ENCODE data around the gene PYY.
"Not testable (repeated sequence)": the region's sequence is repeated elsewhere in the genome, so short reads cannot be mapped to it uniquely, and the experiment has no call there.

Gene PYY

DNA sequence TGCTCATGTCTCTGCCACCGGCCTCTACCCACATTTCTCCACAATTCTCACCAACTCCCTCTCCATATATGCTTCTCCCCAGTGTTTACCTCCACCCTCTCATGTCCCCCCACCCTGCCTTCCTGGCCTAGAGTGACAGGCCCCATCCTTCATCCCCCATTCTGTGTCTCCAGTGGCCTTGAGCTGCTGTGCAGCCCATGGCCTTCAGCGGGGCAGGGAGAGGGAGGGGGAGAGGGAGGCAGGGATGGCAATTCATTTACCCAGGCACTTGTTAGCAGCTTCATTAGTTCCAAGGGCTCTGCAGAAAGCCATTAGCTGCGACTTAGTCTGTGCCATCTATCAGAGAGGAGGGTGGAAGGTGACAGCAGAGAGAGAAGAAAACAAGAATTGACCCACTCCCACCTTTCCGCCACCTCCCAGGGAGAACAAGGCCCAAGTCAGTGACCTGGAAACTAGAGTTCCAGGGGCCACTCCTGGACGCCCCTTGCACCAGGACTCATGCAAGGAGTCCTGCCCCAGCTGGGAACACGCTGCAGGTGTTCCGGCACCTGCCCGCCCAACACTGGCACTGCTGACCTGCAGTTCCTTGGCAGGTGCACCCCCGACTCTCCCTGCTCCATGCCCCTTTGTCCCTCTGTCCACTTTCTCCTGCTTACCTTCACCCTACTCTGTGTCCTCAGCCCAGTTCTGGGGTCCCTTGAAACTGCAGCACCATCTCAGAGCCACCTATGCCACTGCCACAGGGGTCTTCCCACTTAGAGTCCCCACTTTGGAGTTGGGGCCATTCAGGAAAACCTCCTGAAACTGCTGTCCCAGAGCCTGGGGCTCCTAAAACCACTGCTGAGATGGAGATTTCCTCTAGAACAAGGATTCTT lies 23.5 kb upstream of the PYY start:
- DNase-seq, result no peak

DNA sequence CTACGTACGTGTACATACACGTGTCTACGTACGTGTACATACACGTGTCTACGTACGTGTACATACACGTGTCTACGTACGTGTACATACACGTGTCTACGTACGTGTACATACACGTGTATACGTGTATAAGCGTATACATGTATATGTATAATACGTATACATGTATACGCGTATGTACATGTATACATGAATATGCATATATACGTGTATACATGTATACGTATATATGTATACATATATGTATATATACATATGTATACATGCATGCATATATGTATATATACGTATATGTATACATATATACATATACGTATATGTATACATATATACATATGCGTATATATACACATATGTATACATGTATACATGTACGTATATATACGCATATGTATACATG lies 22.2 kb upstream of the PYY start:
- DNase-seq, result no peak

DNA sequence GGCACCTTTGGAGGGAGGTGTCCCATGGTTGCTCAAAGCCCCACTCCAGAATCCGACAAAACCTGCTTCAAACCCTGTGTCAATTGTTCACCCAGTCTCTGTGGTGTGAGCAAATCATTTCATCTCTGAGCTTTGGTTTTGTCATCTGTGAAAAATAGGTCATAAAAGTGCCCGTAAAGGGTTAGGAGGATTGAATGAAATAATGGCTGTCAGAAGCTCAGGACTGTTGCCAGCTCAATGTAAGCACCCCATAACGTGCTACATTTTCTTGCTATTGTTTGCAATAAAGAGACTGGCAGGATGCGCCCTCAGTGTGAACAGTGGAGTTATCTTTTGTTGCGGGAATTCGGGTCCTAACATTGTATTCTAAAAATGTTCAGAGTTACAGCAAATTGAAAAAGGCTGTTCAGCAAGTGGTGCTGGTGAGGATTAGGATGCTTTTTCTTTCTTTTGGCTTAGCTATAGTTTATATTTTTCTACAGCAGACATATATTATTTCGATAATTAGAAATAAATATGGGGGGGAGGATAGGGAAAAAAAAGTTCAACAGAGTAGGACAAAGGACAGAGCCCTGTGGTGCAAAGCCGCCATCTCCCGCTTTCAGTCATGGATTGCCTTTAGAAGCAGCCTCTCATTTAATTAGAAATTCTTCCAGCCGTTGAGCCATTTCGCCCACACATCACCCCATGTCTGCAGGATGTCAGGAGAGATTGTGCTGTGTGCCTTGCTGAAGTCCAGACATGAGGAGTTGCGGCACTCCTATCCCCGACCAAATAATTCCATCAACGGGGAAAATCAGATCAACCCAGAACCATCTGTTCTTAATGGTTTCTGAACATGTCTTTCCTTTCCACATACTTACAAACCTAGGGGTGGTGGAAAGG lies 20.9 kb upstream of the PYY start:
- no peak for DNase-seq

DNA sequence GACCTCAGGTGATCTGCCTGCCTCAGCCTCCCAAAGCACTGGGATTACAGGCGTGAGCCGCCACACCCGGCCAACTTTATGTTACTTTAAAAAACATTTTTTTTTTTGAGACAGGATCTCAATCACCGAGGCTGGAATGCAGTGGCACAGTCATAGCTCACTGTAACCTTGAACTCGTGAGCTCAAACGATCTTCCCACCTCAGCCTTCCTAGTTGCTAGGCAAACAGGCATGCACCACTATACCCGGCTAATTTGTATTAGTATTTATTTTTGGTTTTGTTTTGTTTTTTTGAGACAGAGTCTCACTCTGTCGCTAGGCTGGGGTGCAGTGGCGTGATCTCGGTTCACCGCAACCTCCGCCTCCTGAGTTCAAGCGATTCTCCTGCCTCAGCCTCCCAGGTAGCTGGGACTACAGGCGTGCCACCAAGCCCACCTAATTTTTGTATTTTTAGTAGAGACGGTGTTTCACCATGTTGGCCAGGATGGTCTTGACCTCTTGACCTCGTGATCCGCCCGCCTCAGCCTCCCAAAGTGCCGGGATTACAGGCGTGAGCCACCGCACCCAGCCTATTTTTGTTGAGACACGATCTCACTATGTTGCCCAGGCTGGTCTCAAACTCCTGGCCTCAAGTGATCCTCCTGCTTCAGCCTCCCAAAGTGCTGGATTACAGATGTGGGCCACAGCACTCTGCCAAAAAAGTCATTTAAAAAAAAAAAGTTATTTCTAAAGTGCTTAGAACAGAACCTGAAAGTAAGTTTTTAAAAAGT lies 18.9 kb upstream of the PYY start:
- DNase-seq, result not testable (repeated sequence)

DNA sequence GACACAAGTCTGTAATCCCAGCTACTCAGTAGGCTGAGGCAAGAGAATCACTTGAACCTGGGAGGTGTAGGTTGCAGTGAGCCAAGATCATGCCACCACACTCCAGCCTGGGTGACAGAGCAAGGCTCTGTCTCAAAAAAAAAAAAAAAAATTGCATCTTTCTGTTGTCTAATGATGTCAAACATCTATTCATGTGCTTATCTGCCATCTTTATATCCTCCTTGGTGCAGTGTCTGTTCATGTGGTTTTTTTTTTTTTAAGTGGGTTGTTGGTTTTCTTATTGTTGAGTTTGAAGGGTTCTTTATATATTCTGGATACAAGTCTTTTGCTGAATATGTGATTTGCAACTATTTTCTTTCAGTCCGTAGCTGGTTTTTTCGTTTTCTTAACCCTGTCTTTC lies 17.7 kb upstream of the PYY start:
- not testable (repeated sequence) for DNase-seq

DNA sequence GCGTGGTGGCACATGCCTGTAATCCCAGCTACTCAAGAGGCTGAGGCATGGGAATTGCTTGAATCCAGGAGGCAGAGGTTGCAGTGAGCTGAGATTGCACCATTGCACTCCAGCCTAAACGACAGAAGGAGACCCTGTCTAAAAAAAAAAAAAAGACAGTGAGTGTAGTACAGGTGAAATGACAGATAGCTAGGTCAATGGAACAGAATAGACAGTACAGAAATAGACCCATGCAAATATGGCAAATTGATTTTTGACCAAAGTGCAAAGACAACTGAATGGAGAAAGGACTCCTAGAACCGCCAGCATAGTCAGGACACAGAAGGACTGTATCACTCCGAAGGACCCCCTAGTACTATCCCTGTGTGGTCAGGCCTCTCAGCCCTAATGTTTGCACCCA lies 16.6 kb upstream of the PYY start:
- no peak for DNase-seq

DNA sequence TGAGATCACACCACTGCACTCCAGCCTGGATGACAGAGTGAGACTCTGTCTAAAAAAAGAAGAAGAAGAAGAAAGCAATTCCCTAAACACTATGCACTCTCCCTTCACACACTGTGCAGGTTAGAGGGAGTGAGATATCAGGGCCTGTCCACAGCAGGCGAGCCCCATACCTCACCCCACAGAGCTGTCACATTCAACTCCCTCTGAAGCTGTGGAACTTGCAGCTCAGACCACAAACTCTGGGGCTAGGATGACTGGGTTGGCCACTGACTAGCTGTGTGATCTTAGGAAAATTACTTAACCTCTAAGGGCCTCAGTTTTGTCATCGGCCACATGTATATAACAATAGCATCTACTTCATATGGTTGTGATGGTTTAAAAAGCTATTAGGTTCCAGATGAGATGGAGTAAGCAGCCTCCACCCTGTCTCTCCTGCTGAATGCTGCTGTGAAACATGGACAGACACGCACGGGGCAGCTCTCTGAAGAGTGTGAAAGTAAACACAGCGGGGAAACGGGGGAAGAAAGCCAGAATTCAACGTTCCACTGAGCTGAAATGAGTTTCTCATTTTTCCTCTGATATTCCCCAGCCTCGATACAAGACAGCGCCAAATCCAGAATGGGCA lies 13.6 kb upstream of the PYY start:
- no peak for DNase-seq

DNA sequence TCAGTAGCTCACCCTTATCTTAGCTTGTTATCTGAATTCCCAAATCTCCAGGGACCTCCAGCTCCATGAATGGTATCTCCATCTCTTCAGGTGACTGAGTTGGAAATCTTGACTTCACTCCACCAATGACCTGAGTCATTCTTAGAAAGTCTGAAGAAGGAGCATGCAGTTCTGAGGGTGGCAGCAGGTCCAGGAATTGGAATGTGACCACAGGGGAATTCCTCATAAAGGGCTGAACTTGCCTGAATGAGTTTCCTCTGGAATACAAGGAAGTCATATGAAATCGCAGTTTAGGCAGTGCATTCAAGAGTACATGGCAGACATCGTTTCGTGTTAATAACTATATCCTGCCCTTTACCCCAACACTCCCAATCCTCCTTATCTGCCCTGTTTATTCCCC lies 12.5 kb upstream of the PYY start:
- DNase-seq, result no peak

DNA sequence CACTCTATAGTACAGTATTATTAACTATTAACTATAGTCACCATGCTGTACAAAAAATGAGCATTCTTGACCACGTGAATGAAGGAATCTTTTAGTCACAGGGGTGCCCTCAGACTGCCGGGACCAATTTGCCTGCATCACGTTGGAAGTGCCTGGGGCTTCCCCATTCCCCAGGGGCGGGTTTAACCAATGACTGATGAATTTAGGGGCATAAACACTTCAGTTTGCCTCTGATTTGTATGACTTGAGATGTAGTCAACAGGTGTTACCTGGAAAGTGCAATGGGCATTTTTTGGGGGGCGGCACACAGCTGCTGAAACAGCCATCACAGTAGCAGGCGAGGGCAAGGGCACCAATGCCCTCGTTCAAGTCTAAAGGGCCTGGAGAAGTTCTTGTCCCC lies 8.7 kb upstream of the PYY start:
- no peak for DNase-seq

DNA sequence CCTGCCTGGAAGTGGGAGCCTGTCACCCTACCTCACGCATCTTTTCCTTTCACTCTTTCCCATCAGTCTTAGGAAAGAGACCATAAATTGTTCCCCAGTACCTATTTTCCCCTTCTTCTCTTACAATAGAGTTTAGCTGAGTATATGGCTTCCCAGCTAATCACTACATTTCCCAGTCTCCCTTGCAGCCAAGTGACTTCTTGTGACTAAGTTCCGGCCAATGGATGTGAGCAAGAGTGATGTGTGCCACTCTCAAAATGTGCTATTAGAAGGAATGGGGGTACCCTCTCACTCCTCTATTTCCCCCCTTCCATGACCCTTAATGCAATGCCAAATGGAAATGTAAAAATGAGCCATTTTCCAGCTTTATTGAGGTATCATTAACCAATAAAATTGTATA lies 8.2 kb upstream of the PYY start:
- DNase-seq, result no peak

DNA sequence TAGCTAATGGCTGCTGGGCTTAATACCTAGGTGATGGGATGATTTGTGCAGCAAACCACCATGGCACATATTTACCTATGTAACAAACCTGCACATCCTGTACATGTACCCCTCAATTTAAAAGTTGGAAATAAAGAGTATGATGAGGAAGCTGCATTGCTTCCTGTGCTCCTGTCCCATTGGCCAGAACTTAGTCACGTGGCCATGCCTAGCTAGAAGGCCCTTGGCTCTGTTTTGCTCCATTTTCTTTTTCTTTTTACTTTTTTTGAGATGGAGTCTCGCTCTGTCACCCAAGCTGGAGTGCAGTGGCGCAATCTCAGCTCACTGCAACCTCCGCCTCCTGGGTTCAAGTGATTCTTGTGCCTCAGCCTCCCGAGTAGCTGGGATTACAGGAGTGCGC lies 7.6 kb upstream of the PYY start:
- not testable (repeated sequence) for DNase-seq

DNA sequence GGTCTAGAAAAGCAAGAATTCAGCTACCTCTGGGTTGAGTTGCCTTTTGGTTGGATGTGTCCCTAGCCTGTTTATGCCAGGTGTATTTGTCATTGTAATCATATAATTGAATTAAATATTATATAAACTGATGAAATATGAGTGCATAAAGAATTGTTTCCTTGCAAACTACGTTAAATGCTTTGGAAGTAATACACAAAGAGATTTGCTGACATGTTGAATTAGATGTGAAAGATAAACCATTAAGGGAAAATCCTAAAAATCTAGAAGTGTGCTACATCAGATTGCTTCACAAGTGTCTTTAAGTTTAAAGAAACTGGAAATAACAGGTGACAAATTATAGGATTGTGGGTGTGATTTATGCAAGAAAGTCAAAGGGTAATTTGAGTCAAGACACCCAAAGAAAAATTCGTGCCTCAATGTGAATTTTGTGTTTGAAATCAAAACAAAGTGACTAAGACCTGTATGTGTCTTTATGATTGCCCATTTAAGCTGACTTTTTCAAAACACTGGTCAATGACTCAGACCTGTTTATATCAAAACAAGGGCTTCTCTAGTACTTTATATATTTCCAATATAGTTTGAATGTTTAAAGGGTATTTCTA lies 5.1 kb upstream of the PYY start:
- no peak for DNase-seq

DNA sequence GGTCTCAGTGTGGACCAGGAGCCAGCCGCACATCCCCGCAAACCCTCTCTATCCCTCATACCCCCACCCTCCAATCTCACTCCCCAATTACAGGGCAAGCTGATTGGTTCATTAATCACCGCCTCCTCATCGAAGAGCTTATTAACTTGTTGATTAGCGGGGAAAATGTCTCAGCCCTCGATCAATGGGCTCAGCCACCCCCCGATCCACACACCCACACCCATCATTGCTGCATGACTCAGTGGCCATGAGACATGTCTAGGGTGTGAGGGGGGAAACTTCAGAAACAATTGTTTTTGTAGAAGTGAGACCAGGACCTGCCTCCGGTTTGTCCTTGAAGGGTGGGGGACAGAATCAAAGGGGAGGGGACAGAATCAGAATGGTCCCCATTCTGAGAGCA lies 2.5 kb upstream of the PYY start:
- DNase-seq, result no peak

DNA sequence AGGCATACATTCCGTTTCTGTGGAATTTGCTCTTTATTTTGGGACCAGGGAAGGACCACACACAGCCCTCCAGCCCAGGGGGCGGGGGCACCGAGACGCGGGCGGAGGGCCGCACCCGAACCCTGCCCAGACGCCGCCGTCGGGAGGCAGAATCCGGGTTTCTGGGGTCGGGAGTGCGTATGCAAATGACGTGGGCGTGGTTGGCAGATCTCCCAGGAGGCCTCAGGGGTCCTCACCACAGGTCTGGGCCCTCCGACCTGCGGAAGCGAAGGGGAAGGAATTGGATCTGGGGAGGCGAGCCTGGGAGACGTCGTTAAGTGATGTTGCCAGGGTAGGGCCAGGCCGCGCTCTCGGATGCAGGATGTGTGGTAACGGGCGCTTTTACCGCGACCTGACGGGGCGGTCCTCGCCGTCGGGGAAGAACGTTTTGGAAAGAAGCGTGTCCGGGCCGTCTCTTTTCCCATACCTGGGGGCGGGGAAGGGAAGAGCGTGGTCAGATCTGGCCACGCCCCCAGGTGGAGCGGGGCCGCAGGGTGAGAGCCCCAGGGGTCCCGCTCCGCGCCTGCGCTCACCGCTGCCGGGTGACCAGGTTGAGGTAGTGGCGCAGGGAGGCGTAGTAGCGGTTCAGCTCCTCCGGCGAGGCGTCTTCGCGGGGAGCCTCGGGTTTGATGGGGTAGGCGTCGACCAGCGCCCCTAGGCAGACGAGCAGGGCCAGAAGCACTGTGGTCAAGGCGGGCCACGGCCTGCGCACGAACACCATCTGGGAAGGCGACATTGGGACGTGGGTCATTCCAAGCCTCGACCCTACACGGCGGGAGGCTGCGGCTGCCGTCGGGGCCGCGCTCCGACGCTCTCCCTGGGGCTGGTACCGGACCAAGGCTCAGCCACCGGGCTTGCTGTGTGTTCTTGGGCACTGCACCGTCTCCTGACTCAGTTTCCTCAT lies 745 bp downstream of the PYY start:
- DNase-seq, result no peak

DNA sequence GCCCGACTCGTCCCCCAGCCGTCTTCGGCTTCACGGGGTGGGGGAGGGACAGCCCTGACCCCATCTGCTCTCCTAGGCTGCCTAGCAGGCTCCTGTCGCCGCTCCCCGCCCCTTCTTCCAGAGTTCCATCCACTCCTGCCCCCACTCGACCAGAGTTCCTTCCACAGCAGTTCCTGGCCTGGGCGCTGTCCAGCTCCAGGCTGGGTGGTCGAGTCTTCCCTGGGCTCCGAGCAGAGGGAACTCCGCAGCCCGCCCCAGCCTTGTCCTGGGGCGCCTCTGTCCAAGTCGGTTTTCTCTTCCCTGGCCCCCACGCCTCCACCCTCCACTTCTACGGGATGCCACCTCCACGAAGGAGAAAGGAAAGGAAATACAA lies 1.4 kb downstream of the PYY start:
- no peak for DNase-seq

DNA sequence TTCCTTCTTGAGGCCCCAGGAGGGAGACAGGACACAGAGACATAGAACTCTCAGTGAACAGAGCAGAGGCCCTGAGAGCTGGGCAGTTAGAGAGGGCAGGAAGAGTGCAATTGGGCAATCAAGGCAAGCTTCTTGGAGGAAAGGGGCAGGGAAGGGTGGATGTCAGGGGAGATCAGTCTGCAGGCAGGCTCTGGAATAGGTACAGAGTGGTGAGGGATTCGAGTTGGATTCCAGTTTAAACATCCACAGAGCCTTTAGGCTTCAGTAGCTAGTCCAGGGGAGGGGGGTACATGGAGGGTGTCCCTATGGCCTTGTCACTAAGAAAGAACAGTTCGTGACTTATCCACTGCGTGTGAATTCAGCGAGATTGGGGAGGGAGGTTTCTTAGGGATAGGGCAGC lies 2.0 kb downstream of the PYY start:
- no peak for DNase-seq

DNA sequence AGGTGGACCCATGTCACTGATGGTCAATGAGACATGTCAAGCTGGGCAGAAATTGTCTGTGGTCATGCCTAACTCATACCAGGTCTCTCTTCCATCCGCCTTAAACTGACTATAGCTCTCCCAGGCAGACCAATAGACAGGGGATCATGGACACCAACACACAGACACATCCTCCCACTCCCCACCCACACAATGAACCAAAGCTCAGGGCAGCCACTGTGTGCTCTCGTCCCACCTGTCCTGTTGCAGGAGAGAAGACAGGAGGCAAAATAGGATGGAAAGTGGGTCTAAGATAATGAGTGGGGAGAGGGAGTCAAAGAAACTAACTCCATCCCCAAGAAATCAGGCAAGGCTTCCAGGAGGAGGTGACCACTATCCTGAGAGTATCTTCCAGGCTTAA lies 3.2 kb downstream of the PYY start:
- DNase-seq, result no peak

DNA sequence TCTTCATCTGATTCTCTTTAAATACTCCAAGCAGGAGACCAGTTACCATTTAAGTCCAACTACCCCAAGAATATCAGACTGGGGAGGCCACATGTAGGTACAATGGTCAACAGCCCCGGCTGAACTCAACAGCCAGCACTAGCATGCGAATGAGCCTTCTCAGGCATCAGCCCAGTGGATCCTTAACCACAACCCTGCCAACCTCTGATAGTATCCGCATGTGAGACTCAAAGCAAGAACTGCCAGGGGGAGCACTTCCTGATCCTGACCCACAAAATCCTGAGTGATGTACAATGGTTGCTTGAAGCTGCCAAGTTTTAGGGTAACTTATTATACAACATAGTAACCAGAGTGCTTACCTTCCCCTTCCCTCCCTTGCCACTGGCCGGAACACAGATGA lies 4.0 kb downstream of the PYY start:
- no peak for DNase-seq

DNA sequence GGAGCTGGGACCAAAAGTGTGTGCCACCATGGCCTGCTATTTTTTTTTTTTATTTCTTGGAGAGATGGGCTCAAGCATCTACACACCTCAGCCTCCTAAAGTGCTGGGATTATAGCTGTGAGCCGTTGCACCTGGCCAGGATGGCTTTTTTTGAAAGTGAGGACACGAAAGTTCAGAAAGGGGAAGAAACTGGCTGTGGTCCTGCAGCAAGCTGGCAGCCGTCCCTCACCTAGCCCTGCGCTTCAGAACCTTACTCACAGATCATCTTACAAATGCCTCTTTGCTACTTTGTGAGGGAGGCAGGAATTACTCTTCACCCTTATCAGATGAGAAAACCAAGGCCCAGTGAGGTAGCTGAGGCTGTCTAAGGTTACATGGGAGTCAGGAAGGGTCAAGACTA lies 7.0 kb downstream of the PYY start:
- DNase-seq, result no peak

DNA sequence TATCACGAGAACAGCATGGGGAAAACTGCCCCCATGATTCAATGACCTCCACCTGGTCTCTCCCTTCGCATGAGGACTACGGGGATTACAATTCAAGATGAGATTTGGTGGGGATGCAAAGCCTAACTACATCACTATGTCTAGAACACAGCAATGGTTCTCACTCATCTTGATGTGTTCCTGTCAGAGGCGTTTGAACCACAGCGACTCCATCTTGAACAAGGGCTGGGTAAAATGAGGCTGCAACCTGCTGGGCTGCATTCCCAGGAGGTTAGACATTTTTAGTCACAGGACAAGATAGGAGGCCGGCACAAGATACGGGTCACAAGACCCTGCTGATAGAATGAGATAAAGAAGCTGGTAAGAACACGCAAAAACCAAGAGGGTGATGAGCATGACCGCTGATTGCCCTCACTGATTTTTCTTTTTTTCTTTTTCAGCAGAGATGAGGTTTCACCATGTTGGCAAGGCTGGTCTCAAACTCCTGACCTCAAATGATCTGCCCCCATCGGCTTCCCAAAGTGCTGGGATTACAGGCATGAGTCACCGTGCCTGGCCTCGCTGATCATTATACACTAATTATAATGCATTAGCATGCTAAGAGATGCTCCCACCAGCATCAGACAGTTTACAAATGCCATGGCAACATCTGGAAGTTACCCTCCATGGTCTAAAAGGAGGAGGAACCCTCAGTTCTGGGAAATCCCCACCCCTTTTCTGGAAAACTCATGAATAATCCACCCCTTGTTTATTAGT lies 8.5 kb downstream of the PYY start:
- no peak for DNase-seq
